Endothelial cell of umbilical vein (primary cell): Measurements from ENCODE around the gene LRRC27. TPM values are rescaled to one million over a fixed set of nuclear protein-coding genes. Genes with fewer than 3 reads are reported as not detected.

Experiments used
- BruUV-seq: library from RNA; stranded (reverse); fragments of 400-500 nt; replicated peaks from 2 replicates; lab custom pipeline; 2021; lab: Mats Ljungman, UMichigan
- CTCF ChIA-PET: fragments of 300-600, 350-600 bp; sonication (Branson Sonifier 250); formaldehyde crosslinking; loops from one replicate; lab custom pipeline; 2021; ENCODE audit warnings: antibody characterized with exemption, inconsistent platforms; lab: Charles Lee
- POLR2A ChIA-PET: fragments of 300-600, 350-600 bp; sonication (Branson Sonifier 250); formaldehyde crosslinking; loops from one replicate; lab custom pipeline; 2021; ENCODE audit warnings: antibody characterized with exemption, inconsistent platforms; lab: Charles Lee
- DNase-seq: peaks from one replicate; pipeline ENCODE4 v3.0.0-alpha.2; 2011; ENCODE audit warnings: low read depth, low spot score
- FAIRE-seq: peaks from 2 replicates; lab custom pipeline; 2011; peaks lifted over from hg19 to GRCh38; lab: Jason Lieb, UNC
- H2AFZ ChIP-seq: 2 replicates; pipeline ENCODE4 v1.6.0; 2012; ENCODE audit warnings: low read depth, low read length, control low read depth, inconsistent platforms
- H3K27ac ChIP-seq: 2 replicates; pipeline ENCODE4 v1.5.1; 2011; ENCODE audit warnings: low read depth, mild to moderate bottlenecking, control low read depth, low read length, moderate library complexity; ENCODE audit not compliant: insufficient read depth
- H3K27me3 ChIP-seq, 2 experiments: 2 replicates each; pipeline versions ENCODE4 v1.6.0 to v1.6.1; 2011; ENCODE audit warnings: low read length in 2 of 2, mixed read lengths in 1 of 2; ENCODE audit not compliant: control insufficient read depth in 2 of 2, insufficient read depth in 2 of 2
- H3K36me3 ChIP-seq, 2 experiments: 2 replicates in 1 of 2; 3 replicates in 1 of 2; pipeline ENCODE4 v1.5.1; 2011; ENCODE audit warnings: low read length in 2 of 2, mild to moderate bottlenecking in 1 of 2, moderate library complexity in 1 of 2; ENCODE audit not compliant: control insufficient read depth in 2 of 2, insufficient read depth in 2 of 2; ENCODE audit errors: extremely low read depth in 1 of 2
- H3K4me1 ChIP-seq: 3 replicates; pipeline ENCODE4 v1.5.1; 2011; ENCODE audit warnings: mild to moderate bottlenecking, low read length; ENCODE audit not compliant: control insufficient read depth, insufficient read depth; ENCODE audit errors: extremely low read depth
- H3K4me2 ChIP-seq: 2 replicates; pipeline ENCODE4 v1.6.1; 2011; ENCODE audit warnings: low read length, control low read depth, mixed read lengths; ENCODE audit not compliant: insufficient read depth
- H3K4me3 ChIP-seq, 3 experiments: fragments of 200-600 bp in 1 of 3; sonication (generic), shearing (Covaris generic) in 1 of 3; replicated peaks in 1 of 3; 2 replicates each; pipeline ENCODE4 v1.5.1; 2011 to 2016; ENCODE audit warnings: control low read depth in 3 of 3, low read length in 3 of 3, mild to moderate bottlenecking in 2 of 3, inconsistent platforms in 1 of 3, low read depth in 1 of 3, moderate library complexity in 1 of 3; ENCODE audit not compliant: insufficient read depth in 1 of 3
- H3K79me2 ChIP-seq: 2 replicates; pipeline ENCODE4 v1.6.0; 2012; ENCODE audit warnings: low read length, inconsistent platforms; ENCODE audit not compliant: control insufficient read depth, insufficient read depth
- H3K9ac ChIP-seq: replicated peaks from 2 replicates; pipeline ENCODE3; 2011; ENCODE audit warnings: low read length, control low read depth; ENCODE audit not compliant: insufficient read depth; ENCODE audit errors: extremely low read depth
- H3K9me1 ChIP-seq: replicated peaks from 3 replicates; pipeline ENCODE4 v1.6.0; 2011; ENCODE audit warnings: mild to moderate bottlenecking, low read length; ENCODE audit not compliant: control insufficient read depth, insufficient read depth; ENCODE audit errors: extremely low read depth
- H3K9me3 ChIP-seq: replicated peaks from 2 replicates; pipeline ENCODE4 v1.5.1; 2012; ENCODE audit warnings: low read length, inconsistent platforms; ENCODE audit not compliant: control insufficient read depth, insufficient read depth
- H4K20me1 ChIP-seq: replicated peaks from 2 replicates; pipeline ENCODE3; 2011; ENCODE audit warnings: mild to moderate bottlenecking, low read length; ENCODE audit not compliant: control insufficient read depth, insufficient read depth; ENCODE audit errors: extremely low read depth
- CTCF ChIP-seq, 2 donors: IDR thresholded peaks; 1 replicate in 1 of 2; 2 replicates in 1 of 2; pipeline ENCODE4 v1.5.1; 2011; ENCODE audit warnings: low read length in 2 of 2, mild to moderate bottlenecking in 2 of 2, moderate library complexity in 2 of 2, control low read depth in 1 of 2, inconsistent platforms in 1 of 2, low read depth in 1 of 2; ENCODE audit not compliant: insufficient read depth in 1 of 2; ENCODE audit errors: extremely low read depth in 1 of 2
- EZH2 ChIP-seq: IDR thresholded peaks from 2 replicates; pipeline ENCODE4 v1.6.1; 2012; ENCODE audit warnings: borderline replicate concordance, low read depth, mild to moderate bottlenecking, moderate library complexity, low read length, inconsistent platforms; ENCODE audit not compliant: severe bottlenecking
- FOS ChIP-seq: IDR thresholded peaks from 2 replicates; pipeline ENCODE4 v1.6.1; 2011; ENCODE audit warnings: mild to moderate bottlenecking, low read length, moderate library complexity, borderline replicate concordance; ENCODE audit not compliant: insufficient read depth
- GATA2 ChIP-seq: IDR thresholded peaks from 2 replicates; pipeline ENCODE4 v1.7.0; 2011; ENCODE audit warnings: low read depth, mild to moderate bottlenecking, moderate library complexity, mixed read lengths, low read length; ENCODE audit not compliant: insufficient read length, insufficient read depth
- JUN ChIP-seq: IDR thresholded peaks from 2 replicates; pipeline ENCODE4 v1.6.1; 2011; ENCODE audit warnings: borderline replicate concordance, low read depth; ENCODE audit not compliant: insufficient read length, insufficient read depth
- MAX ChIP-seq: IDR thresholded peaks from 2 replicates; pipeline ENCODE4 v1.6.1; 2011; ENCODE audit not compliant: insufficient read depth, insufficient read length
- MYC ChIP-seq: IDR thresholded peaks from one replicate; pipeline ENCODE4 v1.6.1; 2011; ENCODE audit warnings: mild to moderate bottlenecking, low read depth, low read length
- POLR2A ChIP-seq: IDR thresholded peaks from 2 replicates; pipeline ENCODE4 v1.6.1; 2012; ENCODE audit warnings: low read depth, mild to moderate bottlenecking, control low read depth, low read length
- POLR2AphosphoS5 ChIP-seq: IDR thresholded peaks from 2 replicates; pipeline ENCODE4 v1.6.1; 2012; ENCODE audit warnings: low read depth, mild to moderate bottlenecking, control low read depth, low read length, moderate library complexity; ENCODE audit not compliant: insufficient read depth
- dilution Hi-C: fragments of 300-500 bp; cut with MboI; formaldehyde crosslinking; loops from one replicate; pipeline ENCODE4 v1.15.0; 2019; ENCODE audit warnings: low sequenced_read_pairs; ENCODE audit not compliant: extremely low pct_ligation_motif_present
- intact Hi-C: fragments of 100-400 bp; cut with micrococcal nuclease; formaldehyde crosslinking; loops from one replicate; pipeline ENCODE4 v1.10.0; 2022
- polyA plus RNA-seq, 4 experiments: library from polyadenylated mRNA; depleted of rRNA in 3 of 4; stranded (reverse) in 3 of 4; unstranded in 1 of 4; fragments of >200 nt; gene quantifications; 2 replicates each; pipeline versions ENCODE4 v1.2.1 to v1.2.3, GENCODE V29; 2011 to 2012; ENCODE audit warnings: missing spikeins in 1 of 4
- total RNA-seq: library from RNA; stranded (reverse); gene quantifications from 2 replicates; pipeline ENCODE4 v1.2.3, GENCODE V29; 2021

LRRC27 gene
- total and polyA plus RNA-seq, 2 donors (not counting 3 experiments of a cell fraction or from before 2014, with no cell fraction given): 8.3 to 13.6 TPM

- H3K9me1 ChIP-seq: no peaks in the 10 kb centered on the region
- intact Hi-C loops (no loop called here), dilution Hi-C loops (no loop called here)
- FAIRE-seq (no peak), DNase-seq (no peak)
- H3K4me1 ChIP-seq: peaks cover 19% of the 10 kb centered on the region
- H3K4me2 ChIP-seq: no peak overlapping the region
- peaks cover 0 to 5% of the 10 kb centered on the region in 2 experiments for H3K36me3 ChIP-seq
- H3K27ac ChIP-seq: no peak overlapping the region
- ChIA-PET CTCF (no interaction called here), POLR2A (no interaction called here)
- no peaks in the 10 kb centered on the region for H3K27me3 ChIP-seq
- H3K9me3 ChIP-seq: no peaks in the 10 kb centered on the region
- no TSS peak for BruUV-seq
- no peak overlapping the region for H3K9ac ChIP-seq
- peaks cover 31% of the 10 kb centered on the region for H3K79me2 ChIP-seq
- no peaks in the 10 kb centered on the region for H4K20me1 ChIP-seq
- H3K4me3 ChIP-seq: no peak overlapping the region
- TF ChIP-seq MAX: no peak
- no peak for TF ChIP-seq POLR2AphosphoS5
- TF ChIP-seq FOS: no peak
- TF ChIP-seq EZH2: no peak
- no peak for TF ChIP-seq MYC
- no peak for TF ChIP-seq CTCF (IDR thresholded peaks at IDR 0.05; ENCODE audit: extremely low read depth in 1 of 2, insufficient read depth in 1 of 2, low read depth in 1 of 2, low read length in 2 of 2)
- TF ChIP-seq POLR2A: no peak
- no peak for TF ChIP-seq JUN
- TF ChIP-seq GATA2: no peak
- no peak overlapping the region for H2AFZ ChIP-seq
Observed at GRCh38 chr10:132404169-132404880, 72.3 kb downstream of the LRRC27 start.
